22Rv1 (cell line): ENCODE data around the gene SLC7A8.

ENCODE experiments used
- H3K27ac ChIP-seq: fragments of 450-650 bp; 2 replicates; pipeline ENCODE4 v1.5.1; 2017
- ZFX ChIP-seq: fragments of 450-650 bp; IDR thresholded peaks from 2 replicates; pipeline ENCODE4 v1.6.1; 2017; ENCODE audit warnings: antibody characterized with exemption, borderline replicate concordance
- TF ChIP-seq, protein P1 (sequence below): fragments of 450-650 bp; IDR thresholded peaks from 2 replicates; pipeline ENCODE4 v1.5.1; 2017; ENCODE audit warnings: mild to moderate bottlenecking

Gene SLC7A8

DNA sequence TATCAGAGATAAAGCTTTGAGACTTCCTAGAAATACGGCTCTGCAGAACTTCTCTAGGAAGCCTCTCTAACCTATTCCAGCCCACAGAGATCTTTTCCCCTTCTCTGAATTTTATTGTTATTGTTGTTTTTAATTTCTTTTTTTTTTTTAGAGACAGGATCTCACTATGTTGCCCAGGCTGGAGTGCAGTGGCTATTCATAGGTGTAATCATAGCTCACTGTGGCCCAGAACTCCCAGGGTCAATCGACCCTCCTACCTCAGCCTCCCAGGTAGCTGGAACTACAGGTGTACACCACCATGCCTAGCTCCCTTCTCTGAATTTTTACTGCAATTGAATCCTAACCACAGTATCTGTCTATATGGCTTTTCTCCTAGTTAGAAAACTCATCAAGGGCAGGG lies 19.6 kb downstream of the SLC7A8 start:
- no peak for TF ChIP-seq ZFX
- TF ChIP-seq, protein P1, sequence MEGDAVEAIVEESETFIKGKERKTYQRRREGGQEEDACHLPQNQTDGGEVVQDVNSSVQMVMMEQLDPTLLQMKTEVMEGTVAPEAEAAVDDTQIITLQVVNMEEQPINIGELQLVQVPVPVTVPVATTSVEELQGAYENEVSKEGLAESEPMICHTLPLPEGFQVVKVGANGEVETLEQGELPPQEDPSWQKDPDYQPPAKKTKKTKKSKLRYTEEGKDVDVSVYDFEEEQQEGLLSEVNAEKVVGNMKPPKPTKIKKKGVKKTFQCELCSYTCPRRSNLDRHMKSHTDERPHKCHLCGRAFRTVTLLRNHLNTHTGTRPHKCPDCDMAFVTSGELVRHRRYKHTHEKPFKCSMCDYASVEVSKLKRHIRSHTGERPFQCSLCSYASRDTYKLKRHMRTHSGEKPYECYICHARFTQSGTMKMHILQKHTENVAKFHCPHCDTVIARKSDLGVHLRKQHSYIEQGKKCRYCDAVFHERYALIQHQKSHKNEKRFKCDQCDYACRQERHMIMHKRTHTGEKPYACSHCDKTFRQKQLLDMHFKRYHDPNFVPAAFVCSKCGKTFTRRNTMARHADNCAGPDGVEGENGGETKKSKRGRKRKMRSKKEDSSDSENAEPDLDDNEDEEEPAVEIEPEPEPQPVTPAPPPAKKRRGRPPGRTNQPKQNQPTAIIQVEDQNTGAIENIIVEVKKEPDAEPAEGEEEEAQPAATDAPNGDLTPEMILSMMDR, result no peak
- H3K27ac ChIP-seq, result no peak overlapping the region

- no peak overlapping the region for H3K27ac ChIP-seq
- no peak for TF ChIP-seq ZFX
- TF ChIP-seq, protein P1, result no peak
These were observed 20.7 kb downstream of the SLC7A8 start for GRCh38 chr14:23162800-23163199.

- H3K27ac ChIP-seq, result no peak overlapping the region
- TF ChIP-seq, protein P1, result no peak
- TF ChIP-seq ZFX, result no peak
These were observed 21.5 kb downstream of the SLC7A8 start for GRCh38 chr14:23162005-23162404.

DNA sequence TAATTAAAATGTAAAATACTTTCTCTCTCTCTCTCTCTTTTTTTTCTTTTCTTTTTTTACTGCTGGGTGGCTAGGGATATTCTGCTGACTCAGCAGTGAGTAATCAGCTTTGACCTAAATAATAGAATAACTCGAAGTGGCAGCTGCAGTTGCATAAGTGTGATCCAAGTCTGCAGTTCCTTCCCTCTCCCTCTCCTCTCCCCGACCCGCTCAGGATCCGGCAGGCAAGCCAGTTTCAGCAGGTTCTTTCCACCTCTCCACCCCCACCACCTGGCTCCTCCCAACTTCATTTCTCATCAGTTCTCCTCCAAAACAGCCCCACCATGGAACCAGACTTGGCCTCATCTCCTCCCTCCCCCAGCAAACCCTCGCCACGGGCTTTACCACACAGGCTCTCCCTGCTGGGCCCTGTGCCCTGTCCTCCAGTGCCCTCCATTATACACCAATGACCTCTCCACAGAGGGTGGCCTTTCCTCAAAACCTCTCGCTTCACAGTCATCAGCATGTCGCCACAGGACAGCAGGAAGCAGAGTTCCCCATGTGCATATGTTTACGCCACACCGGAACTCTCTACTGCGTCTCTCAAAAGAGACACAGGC lies 22.4 kb downstream of the SLC7A8 start:
- no peak for TF ChIP-seq ZFX
- TF ChIP-seq, protein P1, result no peak
- no peak overlapping the region for H3K27ac ChIP-seq

GRCh38 chr14:23159532-23159931 lies 23.9 kb downstream of the SLC7A8 start:
- no peak overlapping the region for H3K27ac ChIP-seq
- no peak for TF ChIP-seq ZFX
- TF ChIP-seq, protein P1, result no peak

DNA sequence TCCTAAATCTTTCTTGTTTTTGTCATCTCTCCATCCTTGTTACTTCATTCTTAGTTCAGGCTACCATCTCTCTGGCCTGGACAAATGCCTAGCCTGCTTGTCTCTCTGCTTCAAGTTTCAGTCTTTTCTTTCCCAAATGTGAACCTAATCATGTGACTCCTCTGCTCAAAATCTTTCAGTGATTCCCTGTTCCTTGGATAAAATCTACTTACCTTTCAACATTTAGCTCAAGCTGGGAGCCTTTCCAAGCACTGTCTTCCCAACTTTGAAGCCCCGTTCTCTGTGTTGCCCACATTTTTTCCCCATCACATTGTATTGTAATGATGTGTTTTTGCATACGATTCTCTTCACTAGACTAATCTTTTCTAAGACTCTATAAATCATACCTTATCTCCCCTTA lies 24.7 kb downstream of the SLC7A8 start:
- TF ChIP-seq, protein P1, result no peak
- no peak for TF ChIP-seq ZFX
- no peak overlapping the region for H3K27ac ChIP-seq

DNA sequence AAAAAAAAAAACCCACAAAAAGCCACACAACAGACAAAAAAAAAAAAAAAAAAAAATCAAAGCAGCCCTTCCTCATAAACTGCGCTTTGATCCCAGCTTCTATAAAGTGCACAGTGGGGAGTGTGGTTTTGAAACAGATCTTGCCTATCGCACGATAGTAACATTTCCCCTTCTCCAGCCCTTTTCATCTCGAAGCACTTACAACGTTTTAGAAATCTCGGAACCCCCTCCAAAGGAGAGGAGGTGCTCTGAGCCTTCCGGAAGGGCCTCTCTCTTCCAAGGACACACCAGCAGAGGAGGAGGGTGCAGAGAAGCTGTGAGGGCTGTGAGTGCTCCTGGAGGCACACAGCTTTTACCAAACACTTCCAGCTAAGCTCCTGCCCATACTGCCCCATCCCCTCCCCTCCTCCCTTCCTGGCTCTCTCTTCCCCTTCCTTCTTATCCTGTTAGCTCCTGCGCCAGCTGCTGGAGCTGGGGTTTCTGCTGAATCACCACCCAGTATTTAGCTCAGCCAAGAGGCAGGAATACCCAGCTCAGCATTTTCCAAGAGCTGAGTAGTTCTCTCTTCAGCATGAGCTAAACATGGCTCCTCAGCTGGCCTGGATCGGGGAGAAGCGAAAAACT lies 28.4 kb downstream of the SLC7A8 start:
- no peak overlapping the region for H3K27ac ChIP-seq

More for the DNA sequence above, 28.4 kb downstream of the SLC7A8 start:
- TF ChIP-seq, protein P1, result no peak
- TF ChIP-seq ZFX, result no peak
